IMR-90 (cell line): ENCODE results near the gene GLT1D1. TPM values are rescaled to one million over a fixed set of nuclear protein-coding genes. Genes with fewer than 3 reads are reported as not detected.

Experiments
- ATAC-seq: fragments of 200-7000 bp; cut with Tn5 transposase; 2 replicates; pipeline ENCODE4 v1.9.1; 2020; ENCODE audit warnings: low read depth, mild to moderate bottlenecking, moderate library complexity
- BruUV-seq: library from RNA; stranded (reverse); fragments of 400-500 nt; replicated peaks from 2 replicates; lab custom pipeline; 2021; lab: Mats Ljungman, UMichigan
- CTCF ChIA-PET: fragments of 300-600 bp; formaldehyde crosslinking; extraction: SDS; loops from one replicate; lab custom pipeline; 2021; ENCODE audit warnings: antibody characterized with exemption; lab: Yijun Ruan, JAX
- POLR2A ChIA-PET: fragments of 300-600 bp; sonication (Branson Sonifier 250); formaldehyde crosslinking; loops from one replicate; lab custom pipeline; 2022; ENCODE audit warnings: antibody characterized with exemption; ENCODE audit not compliant: unreplicated experiment; lab: Charles Lee
- DNase-seq: peaks from one replicate; pipeline ENCODE4 v3.0.0; 2013
- H2AFZ ChIP-seq: replicated peaks from 2 replicates; pipeline ENCODE3; 2013; ENCODE audit warnings: low read length, mild to moderate bottlenecking; ENCODE audit not compliant: poor library complexity
- H2AK5ac ChIP-seq: 2 replicates; pipeline ENCODE4 v1.6.1; 2013; ENCODE audit warnings: low read depth, low read length, inconsistent platforms
- H2AK9ac ChIP-seq: replicated peaks from 2 replicates; pipeline ENCODE3; 2013; ENCODE audit warnings: mild to moderate bottlenecking, low read depth, low read length, moderate library complexity; ENCODE audit not compliant: poor library complexity
- H2BK120ac ChIP-seq: 2 replicates; pipeline ENCODE4 v1.6.1; 2013; ENCODE audit warnings: low read depth, low read length, inconsistent platforms
- H2BK15ac ChIP-seq: 3 replicates; pipeline ENCODE4 v1.6.1; 2013; ENCODE audit warnings: low read depth, low read length, inconsistent platforms
- H2BK20ac ChIP-seq: 2 replicates; pipeline ENCODE4 v1.6.1; 2013; ENCODE audit warnings: low read depth, mild to moderate bottlenecking, inconsistent platforms, low read length, moderate library complexity
- H2BK5ac ChIP-seq: 2 replicates; pipeline ENCODE4 v1.6.1; 2013; ENCODE audit warnings: mild to moderate bottlenecking, low read depth, low read length, inconsistent platforms; ENCODE audit not compliant: poor library complexity, severe bottlenecking
- H3K14ac ChIP-seq: replicated peaks from 2 replicates; pipeline ENCODE4 v1.6.1; 2013; ENCODE audit warnings: low read depth, low read length, inconsistent platforms
- H3K18ac ChIP-seq: 2 replicates; pipeline ENCODE4 v1.6.1; 2013; ENCODE audit warnings: low read depth, low read length, control low read depth
- H3K23ac ChIP-seq: 2 replicates; pipeline ENCODE4 v1.6.1; 2013; ENCODE audit warnings: low read depth, low read length, inconsistent platforms
- H3K27ac ChIP-seq: 2 replicates; pipeline ENCODE4 v1.5.1; 2013; ENCODE audit warnings: mild to moderate bottlenecking, control low read depth, low read length; ENCODE audit not compliant: insufficient read depth
- H3K27me3 ChIP-seq: 2 replicates; pipeline ENCODE4 v1.6.1; 2013; ENCODE audit warnings: low read length; ENCODE audit not compliant: control insufficient read depth, insufficient read depth
- H3K36me3 ChIP-seq: 2 replicates; pipeline ENCODE4 v1.6.1; 2013; ENCODE audit warnings: low read length, mixed read lengths; ENCODE audit not compliant: control insufficient read depth, insufficient read depth
- H3K4ac ChIP-seq: 2 replicates; pipeline ENCODE4 v1.6.1; 2013; ENCODE audit warnings: low read depth, low read length, inconsistent platforms
- H3K4me1 ChIP-seq: 2 replicates; pipeline ENCODE4 v1.6.1; 2013; ENCODE audit warnings: low read length, mixed read lengths; ENCODE audit not compliant: control insufficient read depth, insufficient read depth
- H3K4me2 ChIP-seq: 2 replicates; pipeline ENCODE4 v1.6.1; 2013; ENCODE audit warnings: low read depth, mild to moderate bottlenecking, control low read depth, low read length, moderate library complexity
- H3K4me3 ChIP-seq: 2 replicates; pipeline ENCODE4 v1.5.1; 2013; ENCODE audit warnings: low read depth, mild to moderate bottlenecking, control low read depth, low read length, moderate library complexity; ENCODE audit not compliant: insufficient read depth
- H3K56ac ChIP-seq: 2 replicates; pipeline ENCODE4 v1.6.1; 2013; ENCODE audit warnings: low read length, inconsistent platforms; ENCODE audit not compliant: insufficient read depth; ENCODE audit errors: extremely low read depth
- H3K79me1 ChIP-seq, 2 experiments: 2 replicates each; pipeline ENCODE4 v1.6.1; 2013; ENCODE audit warnings: low read length in 2 of 2, inconsistent platforms in 1 of 2, low read depth in 1 of 2
- H3K9ac ChIP-seq: 2 replicates; pipeline ENCODE4 v1.6.1; 2013; ENCODE audit warnings: low read depth, low read length, control low read depth
- H3K9me1 ChIP-seq: 2 replicates; pipeline ENCODE4 v1.6.1; 2013; ENCODE audit warnings: low read length, inconsistent platforms; ENCODE audit not compliant: insufficient read depth
- H3K9me3 ChIP-seq: 2 replicates; pipeline ENCODE4 v1.6.1; 2013; ENCODE audit warnings: low read length; ENCODE audit not compliant: control insufficient read depth, insufficient read depth
- H4K20me1 ChIP-seq: 2 replicates; pipeline ENCODE4 v1.6.1; 2013; ENCODE audit warnings: low read length, inconsistent platforms; ENCODE audit not compliant: insufficient read depth
- H4K5ac ChIP-seq: 2 replicates; pipeline ENCODE4 v1.6.1; 2013; ENCODE audit warnings: mild to moderate bottlenecking, low read depth, low read length, control low read depth
- H4K8ac ChIP-seq, 2 experiments: 2 replicates each; pipeline ENCODE4 v1.6.1; 2013; ENCODE audit warnings: low read depth in 2 of 2, low read length in 2 of 2, control low read depth in 1 of 2, inconsistent platforms in 1 of 2
- H4K91ac ChIP-seq: 2 replicates; pipeline ENCODE4 v1.6.1; 2013; ENCODE audit warnings: low read depth, low read length, inconsistent platforms; ENCODE audit not compliant: insufficient read depth
- POLR2A ChIP-seq: IDR thresholded peaks from 2 replicates; pipeline ENCODE4 v1.6.1; 2012; ENCODE audit warnings: mild to moderate bottlenecking, low read depth, low read length
- WGBS, 2 experiments: methylation state at CpG; one replicate each; pipeline versions ENCODE4 v1.1.5 to v1.1.7; 2013; ENCODE audit warnings: missing lambda C conversion rate in 2 of 2; ENCODE audit not compliant: insufficient read length in 1 of 2; ENCODE audit errors: extremely low coverage in 2 of 2; 5-methylcytosine and 5-hydroxymethylcytosine counted together
- dilution Hi-C: fragments of 300-500 bp; cut with HindIII; formaldehyde crosslinking; loops from one replicate; pipeline ENCODE4 v1.14.3; 2018; ENCODE audit warnings: low sequenced_read_pairs; ENCODE audit not compliant: unreplicated experiment
- in situ Hi-C: fragments of 300-500 bp; cut with MboI; formaldehyde crosslinking; loops from 3 replicates; pipeline ENCODE4 v1.14.3; 2019; ENCODE audit warnings: low sequenced_read_pairs, inconsistent platforms, mixed read lengths
- intact Hi-C: fragments of 100-400 bp; cut with micrococcal nuclease; formaldehyde crosslinking; loops from 2 replicates; pipeline ENCODE4 v1.10.0; 2022
- polyA plus RNA-seq, 3 experiments: library from polyadenylated mRNA; depleted of rRNA; stranded (reverse); fragments of >200 nt; gene quantifications; 2 replicates each; pipeline ENCODE4 v1.2.3, GENCODE V29; 2012; ENCODE audit warnings: low replicate concordance in 1 of 3
- total RNA-seq: library from RNA; depleted of rRNA; stranded (reverse); fragments of >200 nt; gene quantifications from 2 replicates; pipeline ENCODE4 v1.2.3, GENCODE V29; 2012

The GLT1D1 gene
- total and polyA plus RNA-seq, 2 of the 4 experiments (the other 2 are of a cell fraction): not detected

GRCh38 chr12:128947209-128947608 lies 93.9 kb downstream of the GLT1D1 start:
- no peak overlapping the region for H2BK15ac ChIP-seq
- no peaks in the 10 kb centered on the region for H4K20me1 ChIP-seq
- no peak overlapping the region for H3K27ac ChIP-seq
- H3K56ac ChIP-seq: no peak overlapping the region
- ChIA-PET CTCF (no interaction called here), POLR2A (no interaction called here)
- intact Hi-C loops: no loop called here
- no peak for TF ChIP-seq POLR2A
- in situ Hi-C loops: no loop called here
- no peaks in the 10 kb centered on the region for H3K4me1 ChIP-seq
- dilution Hi-C loops: no loop called here
- no peak overlapping the region for H4K91ac ChIP-seq
- H3K18ac ChIP-seq: no peak overlapping the region
- no peak overlapping the region for H3K4me2 ChIP-seq
- no peak overlapping the region for H3K4ac ChIP-seq
- H2BK5ac ChIP-seq: no peak overlapping the region
- no peaks in the 10 kb centered on the region for H3K79me1 ChIP-seq
- H3K9ac ChIP-seq: no peak overlapping the region
- no peak overlapping the region for H2BK20ac ChIP-seq
- H2AK9ac ChIP-seq: no peak overlapping the region
- no peak overlapping the region for H2BK120ac ChIP-seq
- no peak overlapping the region for H3K14ac ChIP-seq
- H3K9me1 ChIP-seq: no peaks in the 10 kb centered on the region
- no peak overlapping the region for H4K8ac ChIP-seq
- H3K36me3 ChIP-seq: no peaks in the 10 kb centered on the region
- BruUV-seq: no TSS peak
- DNase-seq: no peak
- H3K27me3 ChIP-seq: no peaks in the 10 kb centered on the region
- H4K5ac ChIP-seq: no peak overlapping the region
- H2AFZ ChIP-seq: no peak overlapping the region
- no peak overlapping the region for H3K4me3 ChIP-seq
- H2AK5ac ChIP-seq: no peak overlapping the region
- ATAC-seq: no peak
- WGBS, 2 experiments: 50% methylated on average over 1 of the region's 10 CpGs; no CpG with 5 or more reads in 1 of the 2 experiments
- H3K23ac ChIP-seq: no peak overlapping the region
- H3K9me3 ChIP-seq: peaks cover 35% of the 10 kb centered on the region
